H9 (cell line): ENCODE results near the gene TRAK1. TPM values are rescaled to one million over a fixed set of nuclear protein-coding genes. Genes with fewer than 3 reads are reported as not detected.

Source experiments
- DNase-seq: peaks from one replicate; pipeline ENCODE4 v3.0.0-alpha.2; 2017
- H2AFZ ChIP-seq: one replicate; pipeline ENCODE4 v1.6.1; 2013; ENCODE audit warnings: mild to moderate bottlenecking, low read length, control low read depth, moderate library complexity
- H2AK5ac ChIP-seq: 2 replicates; pipeline ENCODE4 v1.6.1; 2013; ENCODE audit warnings: low read length, control low read depth, mixed read lengths; ENCODE audit not compliant: insufficient read length
- H2BK120ac ChIP-seq: one replicate; pipeline ENCODE4 v1.6.1; 2013; ENCODE audit warnings: low read depth, mild to moderate bottlenecking, low read length, control low read depth, inconsistent platforms; ENCODE audit not compliant: poor library complexity, severe bottlenecking
- H2BK12ac ChIP-seq: 2 replicates; pipeline ENCODE4 v1.6.1; 2013; ENCODE audit warnings: low read length, control low read depth, mixed read lengths, low read depth; ENCODE audit not compliant: insufficient read length
- H2BK15ac ChIP-seq: 2 replicates; pipeline ENCODE4 v1.6.1; 2013; ENCODE audit warnings: low read depth, low read length, control low read depth
- H2BK20ac ChIP-seq: one replicate; pipeline ENCODE4 v1.6.1; 2013; ENCODE audit warnings: low read depth, mild to moderate bottlenecking, low read length, control low read depth, inconsistent platforms; ENCODE audit not compliant: poor library complexity, severe bottlenecking
- H2BK5ac ChIP-seq: 2 replicates; pipeline ENCODE4 v1.6.1; 2013; ENCODE audit warnings: low read length, control low read depth, mixed read lengths; ENCODE audit not compliant: insufficient read length
- H3K14ac ChIP-seq: 2 replicates; pipeline ENCODE4 v1.6.1; 2013; ENCODE audit warnings: low read length, control low read depth; ENCODE audit not compliant: insufficient read depth
- H3K18ac ChIP-seq: 2 replicates; pipeline ENCODE4 v1.6.1; 2013; ENCODE audit warnings: low read depth, mild to moderate bottlenecking, mixed read lengths, low read length, control low read depth; ENCODE audit not compliant: insufficient read length
- H3K23ac ChIP-seq: 2 replicates; pipeline ENCODE4 v1.6.1; 2013; ENCODE audit warnings: low read length, control low read depth, mixed read lengths, low read depth; ENCODE audit not compliant: insufficient read length
- H3K23me2 ChIP-seq: 2 replicates; pipeline ENCODE4 v1.6.1; 2013; ENCODE audit warnings: low read depth, mild to moderate bottlenecking, mixed read lengths, low read length, control low read depth; ENCODE audit not compliant: insufficient read length, poor library complexity, severe bottlenecking
- H3K27ac ChIP-seq: 2 replicates; pipeline ENCODE4 v1.5.1; 2013; ENCODE audit warnings: low read length, control low read depth, mixed read lengths, low read depth; ENCODE audit not compliant: insufficient read length
- H3K27me3 ChIP-seq: 2 replicates; pipeline ENCODE4 v1.6.1; 2013; ENCODE audit warnings: low read length, control low read depth, inconsistent platforms; ENCODE audit not compliant: insufficient read depth
- H3K4ac ChIP-seq: 2 replicates; pipeline ENCODE4 v1.6.1; 2013; ENCODE audit warnings: low read depth, mild to moderate bottlenecking, control low read depth, inconsistent platforms, low read length, moderate library complexity
- H3K4me1 ChIP-seq: 2 replicates; pipeline ENCODE4 v1.6.1; 2013; ENCODE audit warnings: low read length, control low read depth, inconsistent platforms; ENCODE audit not compliant: insufficient read depth
- H3K4me2 ChIP-seq: 2 replicates; pipeline ENCODE4 v1.6.1; 2013; ENCODE audit warnings: low read length, control low read depth, mixed read lengths; ENCODE audit not compliant: insufficient read length, insufficient read depth
- H3K56ac ChIP-seq: 2 replicates; pipeline ENCODE4 v1.6.1; 2013; ENCODE audit warnings: low read depth, mild to moderate bottlenecking, mixed read lengths, low read length, control low read depth; ENCODE audit not compliant: insufficient read length
- H3K79me1 ChIP-seq: 2 replicates; pipeline ENCODE4 v1.6.1; 2013; ENCODE audit warnings: low read depth, mild to moderate bottlenecking, moderate library complexity, low read length, control low read depth, inconsistent platforms; ENCODE audit not compliant: insufficient read depth, poor library complexity, severe bottlenecking
- H3K79me2 ChIP-seq: 2 replicates; pipeline ENCODE4 v1.6.1; 2013; ENCODE audit warnings: low read length, control low read depth, inconsistent platforms; ENCODE audit not compliant: insufficient read depth
- H3K9ac ChIP-seq: 2 replicates; pipeline ENCODE4 v1.6.1; 2013; ENCODE audit warnings: low read length, control low read depth, mixed read lengths; ENCODE audit not compliant: insufficient read length; ENCODE audit errors: extremely low read depth
- H3K9me3 ChIP-seq: one replicate; pipeline ENCODE4 v1.6.1; 2013; ENCODE audit warnings: low read depth, low read length, inconsistent platforms; ENCODE audit not compliant: control insufficient read depth
- H3T11ph ChIP-seq: one replicate; pipeline ENCODE4 v1.6.1; 2013; ENCODE audit warnings: mild to moderate bottlenecking, low read length, control low read depth, inconsistent platforms
- H4K20me1 ChIP-seq: one replicate; pipeline ENCODE4 v1.6.1; 2013; ENCODE audit not compliant: control insufficient read depth, insufficient read length, insufficient read depth
- H4K5ac ChIP-seq: 2 replicates; pipeline ENCODE4 v1.6.1; 2013; ENCODE audit warnings: low read depth, mild to moderate bottlenecking, mixed read lengths, low read length, control low read depth; ENCODE audit not compliant: insufficient read length
- H4K8ac ChIP-seq: replicated peaks from 2 replicates; pipeline ENCODE4 v1.6.1; 2013; ENCODE audit warnings: low read length, control low read depth, mixed read lengths, low read depth; ENCODE audit not compliant: insufficient read length
- H4K91ac ChIP-seq: 2 replicates; pipeline ENCODE4 v1.6.1; 2013; ENCODE audit warnings: low read depth, mild to moderate bottlenecking, moderate library complexity, mixed read lengths, low read length, control low read depth; ENCODE audit not compliant: insufficient read length
- H3K27ac Mint-ChIP-seq, 3 experiments: 2 replicates in 2 of 3; 3 replicates in 1 of 3; pipeline ENCODE4 v1.8.0; 2020 to 2021; ENCODE audit warnings: mixed read lengths in 3 of 3, mild to moderate bottlenecking in 1 of 3, moderate library complexity in 1 of 3
- H3K27me3 Mint-ChIP-seq: 2 replicates; pipeline ENCODE4 v1.8.0; 2021; ENCODE audit warnings: low read depth, mild to moderate bottlenecking, moderate library complexity, mixed read lengths
- H3K36me3 Mint-ChIP-seq, 3 experiments: 2 replicates in 2 of 3; 3 replicates in 1 of 3; pipeline ENCODE4 v1.8.0; 2020 to 2021; ENCODE audit warnings: low read depth in 3 of 3, mixed read lengths in 3 of 3; ENCODE audit not compliant: insufficient read depth in 1 of 3
- H3K4me1 Mint-ChIP-seq, 2 experiments: 2 replicates each; pipeline ENCODE4 v1.8.0; 2020; ENCODE audit warnings: mixed read lengths in 2 of 2
- H3K4me3 Mint-ChIP-seq, 2 experiments: 2 replicates in 1 of 2; 3 replicates in 1 of 2; pipeline ENCODE4 v1.8.0; 2020 to 2021; ENCODE audit warnings: mild to moderate bottlenecking in 2 of 2, mixed read lengths in 2 of 2, moderate library complexity in 1 of 2
- H3K9me3 Mint-ChIP-seq, 2 experiments: 2 replicates in 1 of 2; 3 replicates in 1 of 2; pipeline ENCODE4 v1.8.0; 2020; ENCODE audit warnings: mild to moderate bottlenecking in 2 of 2, mixed read lengths in 2 of 2, moderate library complexity in 1 of 2
- CTCF ChIP-seq: fragments of 200-600 bp; sonication (generic); conservative IDR thresholded peaks from 3 replicates; pipeline ENCODE4 v1.8.0; 2021; ENCODE audit warnings: antibody characterized with exemption, mild to moderate bottlenecking
- WGBS: extraction: QIAGEN DNeasy Blood & Tissue Kit; methylation state at CpG from one replicate; pipeline ENCODE4 v1.1.7; 2013; ENCODE audit warnings: missing lambda C conversion rate, low lambda C conversion rate, mixed read lengths; ENCODE audit not compliant: insufficient read length; ENCODE audit errors: extremely low coverage; 5-methylcytosine and 5-hydroxymethylcytosine counted together
- total RNA-seq: library from RNA; stranded (reverse); gene quantifications from 2 replicates; pipeline ENCODE4 v1.2.1, GENCODE V29; 2021

TRAK1 gene
- total RNA-seq, 1 experiment from 2014 or later: 34.2 TPM

DNA sequence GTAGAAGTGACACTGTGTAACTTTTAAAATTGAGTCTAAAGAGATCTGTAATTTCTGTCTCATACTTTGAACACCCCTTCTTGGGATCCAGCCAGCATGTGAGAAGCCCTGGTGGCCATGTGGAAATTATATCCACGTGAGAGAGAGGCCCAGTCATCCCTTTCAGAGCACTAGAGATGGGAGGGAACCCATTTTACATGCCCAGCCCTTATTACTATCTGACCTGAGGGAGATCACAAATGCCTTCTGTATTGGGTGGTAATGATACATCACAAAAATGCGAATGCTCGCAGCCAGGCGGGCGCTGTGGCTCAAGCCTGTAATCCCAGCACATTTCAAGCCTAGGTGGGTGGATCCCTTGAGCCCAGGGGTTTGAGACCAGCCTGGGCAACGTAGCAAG is 27.3 kb upstream of the TRAK1 start:
- Histone ChIP-seq H3K27me3 (no peaks in the 10 kb centered on the region), H2BK120ac (no peak overlapping the region), H3K23ac (no peak overlapping the region), H4K8ac (no peak overlapping the region), H3K18ac (peak overlapping the region; percentile 21), H3K79me1 (no peaks in the 10 kb centered on the region), H3K9ac (no peak overlapping the region), H3K14ac (no peak overlapping the region), H3K56ac (no peak overlapping the region), H4K20me1 (peaks cover 3% of the 10 kb centered on the region), H2AK5ac (peak overlapping the region; percentile 87), H2BK15ac (no peak overlapping the region), H3T11ph (no peak overlapping the region), H3K4me2 (no peak overlapping the region), H3K9me3 (no peaks in the 10 kb centered on the region), H2BK20ac (no peak overlapping the region), H3K4ac (no peak overlapping the region), H2BK5ac (no peak overlapping the region), H3K27ac (no peak overlapping the region), H3K23me2 (no peaks in the 10 kb centered on the region), H4K91ac (no peak overlapping the region), H4K5ac (no peak overlapping the region), H2BK12ac (peak overlapping the region; percentile 55), H3K79me2 (no peaks in the 10 kb centered on the region; the same call in 1 of the 2 replicates), H3K4me1 (peaks cover 5% of the 10 kb centered on the region; the same call in 1 of the 2 replicates), H2AFZ (no peak overlapping the region)
- Mint-ChIP-seq H3K9me3 (no peaks in the 10 kb centered on the region), H3K36me3 (no peaks in the 10 kb centered on the region), H3K4me3 (no peak overlapping the region), H3K4me1 (peaks cover 53 to 61% of the 10 kb centered on the region in 2 experiments), H3K27ac (peak overlapping the region; percentile 47 to 91 (median 49)), H3K27me3 (no peaks in the 10 kb centered on the region)
- no CpG with 5 or more reads among the region's 6 CpGs for WGBS
- no peak for DNase-seq
- no peak for TF ChIP-seq CTCF
